AG10803 (cell line): ENCODE measurements around the gene GH1.

Experiments used
- DNase-seq: peaks from one replicate; pipeline ENCODE4 v3.0.0; 2010; ENCODE audit warnings: low read depth
- H3K4me3 ChIP-seq: 2 replicates; pipeline ENCODE4 v1.5.1; 2011; ENCODE audit warnings: mild to moderate bottlenecking, low read length, control low read depth
- CTCF ChIP-seq: conservative IDR thresholded peaks from 2 replicates; pipeline ENCODE4 v1.5.1; 2011; ENCODE audit warnings: mild to moderate bottlenecking, low read length, control low read depth, inconsistent platforms

Gene GH1

DNA sequence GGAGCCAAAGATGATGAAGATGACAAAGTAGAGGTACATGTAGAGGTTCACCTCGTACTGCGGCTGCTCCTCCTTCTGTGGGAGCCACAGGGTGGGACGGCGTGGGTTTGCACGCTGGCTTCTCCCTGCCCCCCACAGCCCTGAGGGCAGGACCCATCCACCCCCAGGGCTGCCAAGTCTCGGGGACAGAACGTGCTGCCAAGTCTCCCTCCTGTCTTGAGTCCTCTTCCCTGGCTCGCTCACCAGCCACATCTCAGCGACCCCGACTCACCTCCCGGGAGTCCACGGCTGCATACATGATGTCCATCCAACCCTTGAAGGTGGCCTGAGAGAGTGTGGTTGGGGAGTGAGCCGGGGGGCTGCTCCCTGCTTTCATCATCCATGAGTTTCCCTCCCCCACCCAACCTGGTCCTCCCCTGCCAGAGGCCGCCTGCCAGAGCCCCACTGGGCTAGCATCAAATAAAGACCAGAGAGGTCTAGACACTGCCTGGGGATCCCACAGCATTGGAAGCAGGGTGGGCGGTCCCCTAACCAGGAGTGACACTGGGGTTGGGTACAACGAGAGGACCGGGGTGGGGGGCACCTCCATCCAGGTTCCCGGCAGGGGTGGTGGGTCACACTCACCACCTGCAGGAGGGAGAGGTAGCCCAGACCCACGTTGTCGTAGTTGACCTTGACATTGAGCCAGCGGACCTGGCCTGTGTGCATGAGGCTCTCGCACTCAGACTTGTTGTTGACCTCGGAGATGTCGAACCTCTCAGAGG, 26.3 kb upstream of the GH1 start:
- no peak overlapping the region for H3K4me3 ChIP-seq
- no peak for DNase-seq
- no peak for TF ChIP-seq CTCF

DNA sequence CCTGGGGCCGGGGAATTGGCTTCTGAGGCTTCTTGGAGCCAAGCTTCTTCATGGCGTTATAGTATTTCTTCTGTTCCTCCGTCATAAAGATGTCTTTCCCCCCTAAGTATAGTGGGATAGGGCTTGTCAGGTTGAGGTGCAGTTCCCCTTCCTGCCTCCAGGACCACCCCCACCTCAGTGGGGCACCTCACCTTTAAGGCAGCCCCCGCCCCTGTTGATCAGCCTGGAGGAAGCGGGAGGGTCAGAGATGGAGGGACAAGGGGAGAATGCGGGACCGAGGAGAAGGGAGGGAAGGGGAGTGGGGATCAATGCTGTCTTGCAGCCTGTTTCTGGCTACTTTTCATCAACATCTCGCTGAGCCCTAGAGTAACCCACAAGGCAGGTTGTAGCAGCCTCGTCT, 25.1 kb upstream of the GH1 start:
- H3K4me3 ChIP-seq, result no peak overlapping the region
- no peak for DNase-seq
- TF ChIP-seq CTCF, result 0 out of 2 replicates have a peak, but pooled peaks have one; percentile 5

DNA sequence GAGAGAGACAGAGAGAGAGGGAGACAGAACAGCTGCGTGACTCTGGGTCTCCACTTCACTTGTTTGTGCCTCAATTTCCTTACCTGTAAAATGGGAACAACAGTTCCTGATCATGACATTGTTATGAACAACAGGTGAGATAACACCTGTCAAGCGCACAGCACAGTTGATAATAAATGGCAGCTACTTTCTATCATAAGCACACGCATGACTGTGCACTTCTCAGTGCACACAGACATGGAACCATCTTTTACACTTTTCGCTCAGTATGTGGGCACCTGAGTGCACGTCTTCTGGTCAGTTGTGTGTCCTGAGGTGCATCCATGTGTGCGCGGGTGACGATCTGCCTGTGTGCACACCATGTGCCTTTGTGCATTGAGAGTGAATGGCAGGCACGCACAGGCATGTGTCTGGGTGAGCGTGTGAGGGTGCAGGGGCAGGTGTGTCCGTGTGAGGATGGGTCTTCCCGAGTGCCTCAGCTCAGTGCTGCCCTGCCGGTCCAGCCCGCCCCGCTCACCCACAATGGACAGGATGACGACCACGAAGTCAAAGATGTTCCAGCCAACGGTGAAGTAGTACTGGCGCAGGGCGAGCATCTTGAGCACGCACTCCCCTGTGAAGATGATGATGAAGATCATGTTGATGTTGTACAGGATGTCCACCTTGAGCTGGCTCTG, 23.8 kb upstream of the GH1 start:
- H3K4me3 ChIP-seq, result no peak overlapping the region
- no peak for DNase-seq
- no peak for TF ChIP-seq CTCF

- no peak for TF ChIP-seq CTCF
- no peak for DNase-seq
- H3K4me3 ChIP-seq, result no peak overlapping the region
Observed at GRCh38 chr17:63941751-63942150, 23.1 kb upstream of the GH1 start.

- no peak overlapping the region for H3K4me3 ChIP-seq
- TF ChIP-seq CTCF, result no peak
- no peak for DNase-seq
Observed at GRCh38 chr17:63941162-63941561, 22.5 kb upstream of the GH1 start.

DNA sequence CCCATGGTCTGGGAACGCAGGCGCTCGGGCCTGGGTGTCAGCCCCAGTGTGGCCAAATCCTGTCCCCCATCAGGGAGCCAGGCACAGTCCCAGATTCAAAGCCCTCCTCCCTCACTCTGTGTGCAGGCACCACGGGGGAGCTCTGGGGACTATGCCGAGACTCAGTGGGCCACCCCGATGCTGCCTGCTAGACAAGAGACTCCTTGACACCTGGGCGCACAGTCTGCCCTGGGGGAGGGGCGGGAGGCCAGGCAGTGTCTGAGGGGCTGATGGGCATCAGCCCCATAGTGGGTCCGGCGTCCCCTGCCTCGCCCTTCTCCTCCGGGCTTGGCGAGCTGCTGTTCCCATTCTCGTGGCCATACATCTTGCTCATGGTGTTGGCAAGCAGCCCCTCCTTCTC, 21.9 kb upstream of the GH1 start:
- no peak overlapping the region for H3K4me3 ChIP-seq
- DNase-seq, result no peak
- TF ChIP-seq CTCF, result no peak

- no peak for DNase-seq
- TF ChIP-seq CTCF, result no peak
Observed at GRCh38 chr17:63939884-63940283, 21.2 kb upstream of the GH1 start.

More at GRCh38 chr17:63939884-63940283, 21.2 kb upstream of the GH1 start:
- H3K4me3 ChIP-seq, result no peak overlapping the region
